GM19023 (cell line): Measurements from ENCODE around the gene GRIN2B.

Experiments
- ATAC-seq: cut with Tn5 transposase; IDR thresholded peaks from one replicate; pipeline ENCODE4 v1.9.1; 2021; ENCODE audit warnings: mild to moderate bottlenecking, moderate library complexity; ENCODE audit not compliant: unreplicated experiment

GRIN2B gene

GRCh38 chr12:13981296-13981962, at the start of gene GRIN2B:
GRIN2B (minus strand) TSS chr12:13981602; CDS start chr12:13866208, 115,394 bp downstream.
- ATAC-seq = no peak

DNA sequence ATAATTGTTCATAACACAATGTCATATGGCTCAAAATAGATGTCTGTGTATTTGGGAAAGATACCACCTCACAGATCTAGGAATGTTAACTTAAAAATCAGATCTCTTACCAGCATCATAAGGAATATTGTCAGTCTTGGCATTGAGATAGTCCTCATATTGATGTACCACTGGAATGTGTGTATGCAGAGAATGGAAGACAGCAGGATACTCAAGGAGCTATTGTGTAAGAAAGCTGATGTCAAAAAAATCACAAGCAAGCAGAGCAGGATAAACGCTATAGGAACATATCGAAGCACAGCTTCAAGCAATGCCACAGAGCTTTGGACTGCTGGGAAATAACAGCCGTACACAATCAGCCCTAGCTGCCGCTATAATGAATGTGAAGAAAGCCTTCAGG, 45.1 kb upstream of the GRIN2B start:
- no peak for ATAC-seq

GRCh38 chr12:14024591-14024990, 43.2 kb upstream of the GRIN2B start:
- ATAC-seq = no peak

DNA sequence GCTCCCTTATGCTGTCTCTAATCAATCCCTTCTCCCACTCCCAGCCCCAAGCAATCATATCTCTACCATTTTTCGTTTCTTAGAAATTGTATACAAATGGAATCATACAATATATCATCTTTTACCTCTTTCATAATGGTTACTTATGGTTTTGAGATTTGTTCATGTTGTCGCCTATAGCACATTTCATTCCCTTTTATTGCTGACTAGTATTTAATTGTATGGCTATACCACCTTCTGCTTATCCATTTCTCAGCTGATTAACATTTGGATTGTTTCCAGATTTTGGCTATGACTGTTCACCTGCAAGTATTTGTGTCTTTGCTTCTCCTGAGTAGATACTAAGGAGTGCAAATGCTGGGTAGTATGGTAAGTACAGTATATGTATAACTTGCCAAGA, 36.7 kb upstream of the GRIN2B start:
- ATAC-seq = no peak

DNA sequence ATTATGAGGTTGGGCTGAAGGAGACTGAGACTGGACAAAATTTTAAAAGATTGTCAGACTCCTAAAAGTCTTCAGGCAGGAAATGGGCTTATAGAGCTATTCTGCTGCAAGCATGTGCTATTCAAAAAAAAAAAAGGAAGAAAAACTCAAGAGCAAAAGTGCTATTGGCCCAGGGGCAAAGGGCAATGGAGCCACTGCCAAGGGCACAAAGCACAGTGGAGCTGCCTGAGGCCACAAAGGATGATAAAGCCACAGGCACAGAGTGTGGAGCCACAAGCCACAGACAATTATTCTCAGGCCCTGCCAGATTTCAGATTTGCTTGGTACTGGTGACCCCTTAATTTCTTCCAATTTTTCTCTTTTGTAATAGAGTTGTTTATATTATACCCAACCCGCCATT, 29.6 kb upstream of the GRIN2B start:
- ATAC-seq = no peak

GRCh38 chr12:14007639-14008038, 26.2 kb upstream of the GRIN2B start:
- ATAC-seq = no peak

GRCh38 chr12:13992585-13992984, 11.2 kb upstream of the GRIN2B start:
- no peak for ATAC-seq

- no peak for ATAC-seq
Observed at GRCh38 chr12:13992106-13992505, 10.7 kb upstream of the GRIN2B start.

DNA sequence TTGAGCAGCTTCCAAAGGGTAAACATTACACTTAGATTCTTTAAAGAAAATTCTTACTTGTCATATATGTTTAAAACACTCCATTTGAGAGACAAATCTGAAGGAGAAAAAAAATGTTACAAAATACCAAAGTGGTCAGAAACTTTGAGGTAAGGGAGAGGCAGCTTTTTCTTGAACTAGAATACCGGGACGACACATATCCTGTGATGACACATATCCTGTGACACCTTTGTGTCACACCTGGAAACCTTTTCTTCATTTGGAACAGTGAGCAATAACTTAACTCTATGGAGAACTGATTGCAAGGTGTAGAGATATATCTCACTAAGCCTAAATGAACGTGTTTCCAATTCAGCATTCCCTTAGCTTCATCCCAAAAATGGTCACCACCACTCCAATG, 4.6 kb upstream of the GRIN2B start:
- no peak for ATAC-seq

GRCh38 chr12:13981990-13982389, 588 bp upstream of the GRIN2B start:
- no peak for ATAC-seq

DNA sequence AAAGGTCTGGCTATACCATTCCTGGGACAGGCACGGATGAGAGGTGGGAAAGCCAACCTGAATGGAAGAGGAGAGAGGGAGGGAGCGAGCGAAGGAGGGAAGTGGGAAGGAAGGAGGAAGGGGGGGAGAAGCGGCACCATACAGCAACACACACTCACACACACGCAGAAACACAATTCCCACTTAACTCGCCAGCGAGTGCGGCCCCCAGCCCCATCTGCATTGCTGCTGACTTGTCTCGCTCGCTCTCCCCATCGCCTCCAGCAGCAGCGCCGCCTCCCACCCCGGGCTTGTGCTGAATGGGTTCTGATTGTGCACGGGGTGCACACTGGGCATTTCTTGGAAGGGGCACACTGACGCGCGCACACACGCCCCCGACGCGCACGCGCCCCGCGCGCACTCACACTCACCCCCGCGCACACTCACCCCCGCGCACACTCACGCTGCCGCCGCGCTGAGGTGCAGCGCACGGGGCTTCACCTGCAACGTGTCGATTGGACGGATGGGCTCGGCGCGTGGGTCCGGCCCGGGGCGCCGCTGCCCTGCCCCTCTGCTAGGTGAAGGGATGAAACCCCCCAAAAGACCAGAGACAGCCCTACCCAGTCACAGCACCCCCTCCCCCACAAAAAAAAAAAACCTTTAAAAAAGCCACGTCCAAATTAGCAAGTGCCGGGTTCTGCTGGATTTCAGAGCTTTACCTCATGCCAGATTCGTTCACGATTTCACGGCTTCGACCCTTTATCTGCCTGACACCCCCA, 685 bp downstream of the GRIN2B start:
- no peak for ATAC-seq

DNA sequence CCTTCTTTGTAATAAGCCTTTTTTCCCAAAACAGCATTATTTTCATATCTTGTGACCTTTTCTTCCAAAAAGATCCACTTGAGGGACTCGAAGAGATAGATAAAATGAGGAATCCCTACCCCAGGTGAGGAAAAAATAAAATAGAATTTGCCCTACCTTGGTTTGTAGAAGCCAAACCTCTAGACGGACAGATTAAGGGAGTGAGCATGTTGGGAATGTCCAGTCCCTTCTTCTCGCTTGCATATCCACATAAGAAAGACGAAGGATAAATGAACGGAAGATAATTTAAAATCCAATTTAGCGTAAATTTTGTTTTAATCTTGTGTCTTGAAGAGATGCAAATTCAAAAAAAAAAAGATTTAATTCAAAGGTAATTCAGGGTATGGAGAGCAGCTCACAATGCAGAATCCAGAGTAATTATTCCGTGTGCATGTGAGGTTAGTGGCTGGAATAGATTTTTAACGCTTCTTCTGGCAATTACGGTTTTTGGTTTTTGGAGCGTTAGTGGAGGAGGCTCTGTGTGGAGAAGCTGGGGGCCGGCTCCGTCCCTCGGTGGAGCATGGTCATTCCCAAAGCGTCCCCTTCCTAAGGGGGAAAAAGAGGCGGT, 1.5 kb downstream of the GRIN2B start:
- ATAC-seq = no peak

- ATAC-seq = no peak
Observed at GRCh38 chr12:13978876-13979275, 2.5 kb downstream of the GRIN2B start.

GRCh38 chr12:13976880-13977279, 4.5 kb downstream of the GRIN2B start:
- no peak for ATAC-seq

- ATAC-seq = no peak
Observed at GRCh38 chr12:13976028-13976584, 5.3 kb downstream of the GRIN2B start.

GRCh38 chr12:13973996-13974395, 7.4 kb downstream of the GRIN2B start:
- no peak for ATAC-seq

GRCh38 chr12:13970803-13971202, 10.6 kb downstream of the GRIN2B start:
- ATAC-seq = no peak

DNA sequence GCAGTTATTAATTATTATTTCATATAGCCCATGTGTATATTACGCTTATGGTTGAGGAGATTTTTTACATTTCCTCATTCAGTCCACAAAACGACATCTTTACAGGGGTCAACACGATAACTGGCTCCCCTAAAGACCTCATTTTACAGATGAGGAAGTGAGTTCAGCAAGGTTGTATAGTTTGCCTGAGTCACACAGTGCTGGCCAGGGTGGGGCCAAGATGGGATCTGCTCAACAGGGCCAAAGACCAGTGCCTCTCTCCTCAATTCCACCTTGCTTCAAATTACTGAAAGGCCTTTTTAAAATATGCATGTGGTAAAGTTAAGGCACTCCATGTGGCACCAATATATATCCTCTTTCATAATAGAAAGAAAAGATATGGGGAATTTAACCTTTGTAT, 13.1 kb downstream of the GRIN2B start:
- no peak for ATAC-seq

DNA sequence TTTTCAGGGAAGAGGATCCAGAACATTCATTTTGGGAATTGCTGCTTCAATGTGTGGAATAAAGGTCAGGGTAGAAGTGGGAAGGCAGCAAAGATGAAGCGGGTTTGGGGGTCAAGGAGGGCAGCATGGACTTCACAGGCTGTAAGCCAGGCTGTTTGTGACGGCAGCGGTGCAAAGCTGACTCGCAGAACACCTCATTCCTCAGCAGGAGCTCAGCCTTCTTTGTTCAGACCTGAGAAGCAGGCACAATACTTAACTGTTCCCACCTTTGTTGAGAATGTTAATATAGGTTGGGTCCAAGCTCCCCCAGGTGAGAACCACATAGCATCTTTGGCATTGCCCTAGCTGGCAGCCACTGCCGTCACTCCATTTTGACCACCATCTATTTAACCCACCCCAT, 16.7 kb downstream of the GRIN2B start:
- ATAC-seq = no peak

GRCh38 chr12:13962699-13963098, 18.7 kb downstream of the GRIN2B start:
- ATAC-seq = no peak

- ATAC-seq = no peak
Observed at GRCh38 chr12:13961971-13962370, 19.4 kb downstream of the GRIN2B start.
